ENCODE results near the gene CACNG4. TPM values are rescaled to one million over a fixed set of nuclear protein-coding genes. Genes with fewer than 3 reads are reported as not detected.

Gene CACNG4
- total and polyA plus RNA-seq, 2 experiments from 2014 or later, result 1.6 to 4.1 TPM

DNA sequence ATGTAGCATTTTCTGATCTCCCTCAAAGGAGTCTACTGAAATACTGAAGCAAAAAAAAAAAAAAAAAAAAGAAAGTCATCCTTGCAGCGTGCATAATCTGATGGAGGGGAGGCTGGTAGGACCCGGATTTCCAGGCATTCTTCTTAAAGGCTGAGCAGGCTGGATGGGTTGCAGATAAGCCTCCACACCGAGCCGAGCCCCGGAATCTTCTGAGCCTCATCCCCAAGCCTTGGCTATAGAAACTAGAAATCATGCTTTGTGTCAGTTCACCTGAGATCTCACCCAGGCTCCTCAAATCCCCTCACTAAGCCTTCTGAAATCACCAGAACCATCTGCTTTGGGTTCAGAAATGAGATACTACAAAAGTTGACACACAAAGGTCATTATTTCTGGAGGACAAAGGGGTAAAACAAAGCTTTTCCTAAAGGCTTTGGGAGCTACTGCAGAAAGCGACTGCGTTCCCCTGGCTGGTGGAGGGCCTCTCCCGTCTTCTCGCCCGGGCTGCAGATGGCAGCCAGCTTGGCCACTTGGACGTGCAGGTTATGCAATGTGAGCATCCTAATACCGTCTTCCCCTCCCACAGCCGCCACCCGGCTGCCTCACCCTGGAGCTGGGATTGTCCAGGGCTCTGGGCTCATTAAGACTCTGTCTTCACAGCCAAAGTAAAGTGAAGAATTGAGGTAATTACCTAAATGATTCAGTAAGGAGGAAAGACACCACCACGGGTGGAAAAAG is 4.7 kb upstream of the CACNG4 start:
- Mint-ChIP-seq H3K9me3 (no peaks in the 10 kb centered on the region), H3K4me3 (no peak overlapping the region), H3K36me3 (ENCODE audit: low read depth) (no peaks in the 10 kb centered on the region), H3K27me3 (ENCODE audit: insufficient read depth, low read depth, poor library complexity) (peaks cover 40% of the 10 kb centered on the region), H3K4me1 (peaks cover 29% of the 10 kb centered on the region), H3K27ac (no peak overlapping the region)
- Histone ChIP-seq H3K9me2 (ENCODE audit: insufficient read depth) (no peaks in the 10 kb centered on the region), H3K79me2 (replicated peaks; ENCODE audit: insufficient read depth) (no peaks in the 10 kb centered on the region), H3K27ac (ENCODE audit: low read depth) (no peak overlapping the region), H3K27me3 (ENCODE audit: insufficient read depth) (peaks cover 21% of the 10 kb centered on the region), H3K4me1 (ENCODE audit: insufficient read depth) (peaks cover 11% of the 10 kb centered on the region; the same call in 1 of the 2 replicates), H2AFZ (no peak overlapping the region), H4K20me1 (replicated peaks; ENCODE audit: insufficient read depth) (no peaks in the 10 kb centered on the region), H3K4me3 (no peak overlapping the region), H3K36me3 (ENCODE audit: insufficient read depth) (no peaks in the 10 kb centered on the region), H3K4me2 (no peak overlapping the region), H3F3A (replicated peaks; ENCODE audit: low read depth) (0 out of 2 replicates have a peak, but pooled peaks cover 4% of the 10 kb centered on the region)
- no peak for DNase-seq (ENCODE audit: low spot score)
- ATAC-seq, result no peak
- TF ChIP-seq ZNF331 (CRISPR knock-in tag; IDR thresholded peaks at IDR 0.05; ENCODE audit: low read depth) (no peak), JUNB (IDR thresholded peaks at IDR 0.05; ENCODE audit: unreplicated experiment) (no peak), NANOG (IDR thresholded peaks at IDR 0.05; ENCODE audit: borderline replicate concordance) (no peak), POLR2AphosphoS5 (IDR thresholded peaks at IDR 0.05; ENCODE audit: low read depth) (no peak), EZH2phosphoT487 (IDR thresholded peaks at IDR 0.05; ENCODE audit: unreplicated experiment) (no peak), STAT1 (IDR thresholded peaks at IDR 0.05; ENCODE audit: unreplicated experiment) (no peak), CREB1 (CRISPR knock-in tag; IDR thresholded peaks at IDR 0.05; ENCODE audit: low read depth) (no peak), EZH2 (IDR thresholded peaks at IDR 0.05; ENCODE audit: low read depth, unreplicated experiment) (no peak), ZNF114 (CRISPR knock-in tag; IDR thresholded peaks at IDR 0.05) (no peak)
- TF ChIP-seq, protein P1, sequence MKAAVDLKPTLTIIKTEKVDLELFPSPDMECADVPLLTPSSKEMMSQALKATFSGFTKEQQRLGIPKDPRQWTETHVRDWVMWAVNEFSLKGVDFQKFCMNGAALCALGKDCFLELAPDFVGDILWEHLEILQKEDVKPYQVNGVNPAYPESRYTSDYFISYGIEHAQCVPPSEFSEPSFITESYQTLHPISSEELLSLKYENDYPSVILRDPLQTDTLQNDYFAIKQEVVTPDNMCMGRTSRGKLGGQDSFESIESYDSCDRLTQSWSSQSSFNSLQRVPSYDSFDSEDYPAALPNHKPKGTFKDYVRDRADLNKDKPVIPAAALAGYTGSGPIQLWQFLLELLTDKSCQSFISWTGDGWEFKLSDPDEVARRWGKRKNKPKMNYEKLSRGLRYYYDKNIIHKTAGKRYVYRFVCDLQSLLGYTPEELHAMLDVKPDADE (IDR thresholded peaks at IDR 0.05), result no peak
- TF ChIP-seq, protein P2, sequence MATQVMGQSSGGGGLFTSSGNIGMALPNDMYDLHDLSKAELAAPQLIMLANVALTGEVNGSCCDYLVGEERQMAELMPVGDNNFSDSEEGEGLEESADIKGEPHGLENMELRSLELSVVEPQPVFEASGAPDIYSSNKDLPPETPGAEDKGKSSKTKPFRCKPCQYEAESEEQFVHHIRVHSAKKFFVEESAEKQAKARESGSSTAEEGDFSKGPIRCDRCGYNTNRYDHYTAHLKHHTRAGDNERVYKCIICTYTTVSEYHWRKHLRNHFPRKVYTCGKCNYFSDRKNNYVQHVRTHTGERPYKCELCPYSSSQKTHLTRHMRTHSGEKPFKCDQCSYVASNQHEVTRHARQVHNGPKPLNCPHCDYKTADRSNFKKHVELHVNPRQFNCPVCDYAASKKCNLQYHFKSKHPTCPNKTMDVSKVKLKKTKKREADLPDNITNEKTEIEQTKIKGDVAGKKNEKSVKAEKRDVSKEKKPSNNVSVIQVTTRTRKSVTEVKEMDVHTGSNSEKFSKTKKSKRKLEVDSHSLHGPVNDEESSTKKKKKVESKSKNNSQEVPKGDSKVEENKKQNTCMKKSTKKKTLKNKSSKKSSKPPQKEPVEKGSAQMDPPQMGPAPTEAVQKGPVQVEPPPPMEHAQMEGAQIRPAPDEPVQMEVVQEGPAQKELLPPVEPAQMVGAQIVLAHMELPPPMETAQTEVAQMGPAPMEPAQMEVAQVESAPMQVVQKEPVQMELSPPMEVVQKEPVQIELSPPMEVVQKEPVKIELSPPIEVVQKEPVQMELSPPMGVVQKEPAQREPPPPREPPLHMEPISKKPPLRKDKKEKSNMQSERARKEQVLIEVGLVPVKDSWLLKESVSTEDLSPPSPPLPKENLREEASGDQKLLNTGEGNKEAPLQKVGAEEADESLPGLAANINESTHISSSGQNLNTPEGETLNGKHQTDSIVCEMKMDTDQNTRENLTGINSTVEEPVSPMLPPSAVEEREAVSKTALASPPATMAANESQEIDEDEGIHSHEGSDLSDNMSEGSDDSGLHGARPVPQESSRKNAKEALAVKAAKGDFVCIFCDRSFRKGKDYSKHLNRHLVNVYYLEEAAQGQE (IDR thresholded peaks at IDR 0.05; ENCODE audit: unreplicated experiment), result no peak
- TF ChIP-seq, protein P3, sequence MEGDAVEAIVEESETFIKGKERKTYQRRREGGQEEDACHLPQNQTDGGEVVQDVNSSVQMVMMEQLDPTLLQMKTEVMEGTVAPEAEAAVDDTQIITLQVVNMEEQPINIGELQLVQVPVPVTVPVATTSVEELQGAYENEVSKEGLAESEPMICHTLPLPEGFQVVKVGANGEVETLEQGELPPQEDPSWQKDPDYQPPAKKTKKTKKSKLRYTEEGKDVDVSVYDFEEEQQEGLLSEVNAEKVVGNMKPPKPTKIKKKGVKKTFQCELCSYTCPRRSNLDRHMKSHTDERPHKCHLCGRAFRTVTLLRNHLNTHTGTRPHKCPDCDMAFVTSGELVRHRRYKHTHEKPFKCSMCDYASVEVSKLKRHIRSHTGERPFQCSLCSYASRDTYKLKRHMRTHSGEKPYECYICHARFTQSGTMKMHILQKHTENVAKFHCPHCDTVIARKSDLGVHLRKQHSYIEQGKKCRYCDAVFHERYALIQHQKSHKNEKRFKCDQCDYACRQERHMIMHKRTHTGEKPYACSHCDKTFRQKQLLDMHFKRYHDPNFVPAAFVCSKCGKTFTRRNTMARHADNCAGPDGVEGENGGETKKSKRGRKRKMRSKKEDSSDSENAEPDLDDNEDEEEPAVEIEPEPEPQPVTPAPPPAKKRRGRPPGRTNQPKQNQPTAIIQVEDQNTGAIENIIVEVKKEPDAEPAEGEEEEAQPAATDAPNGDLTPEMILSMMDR (conservative IDR thresholded peaks at IDR 0.05; ENCODE audit: low read depth in 2 of 2), result no peak
- TF ChIP-seq, protein P4, sequence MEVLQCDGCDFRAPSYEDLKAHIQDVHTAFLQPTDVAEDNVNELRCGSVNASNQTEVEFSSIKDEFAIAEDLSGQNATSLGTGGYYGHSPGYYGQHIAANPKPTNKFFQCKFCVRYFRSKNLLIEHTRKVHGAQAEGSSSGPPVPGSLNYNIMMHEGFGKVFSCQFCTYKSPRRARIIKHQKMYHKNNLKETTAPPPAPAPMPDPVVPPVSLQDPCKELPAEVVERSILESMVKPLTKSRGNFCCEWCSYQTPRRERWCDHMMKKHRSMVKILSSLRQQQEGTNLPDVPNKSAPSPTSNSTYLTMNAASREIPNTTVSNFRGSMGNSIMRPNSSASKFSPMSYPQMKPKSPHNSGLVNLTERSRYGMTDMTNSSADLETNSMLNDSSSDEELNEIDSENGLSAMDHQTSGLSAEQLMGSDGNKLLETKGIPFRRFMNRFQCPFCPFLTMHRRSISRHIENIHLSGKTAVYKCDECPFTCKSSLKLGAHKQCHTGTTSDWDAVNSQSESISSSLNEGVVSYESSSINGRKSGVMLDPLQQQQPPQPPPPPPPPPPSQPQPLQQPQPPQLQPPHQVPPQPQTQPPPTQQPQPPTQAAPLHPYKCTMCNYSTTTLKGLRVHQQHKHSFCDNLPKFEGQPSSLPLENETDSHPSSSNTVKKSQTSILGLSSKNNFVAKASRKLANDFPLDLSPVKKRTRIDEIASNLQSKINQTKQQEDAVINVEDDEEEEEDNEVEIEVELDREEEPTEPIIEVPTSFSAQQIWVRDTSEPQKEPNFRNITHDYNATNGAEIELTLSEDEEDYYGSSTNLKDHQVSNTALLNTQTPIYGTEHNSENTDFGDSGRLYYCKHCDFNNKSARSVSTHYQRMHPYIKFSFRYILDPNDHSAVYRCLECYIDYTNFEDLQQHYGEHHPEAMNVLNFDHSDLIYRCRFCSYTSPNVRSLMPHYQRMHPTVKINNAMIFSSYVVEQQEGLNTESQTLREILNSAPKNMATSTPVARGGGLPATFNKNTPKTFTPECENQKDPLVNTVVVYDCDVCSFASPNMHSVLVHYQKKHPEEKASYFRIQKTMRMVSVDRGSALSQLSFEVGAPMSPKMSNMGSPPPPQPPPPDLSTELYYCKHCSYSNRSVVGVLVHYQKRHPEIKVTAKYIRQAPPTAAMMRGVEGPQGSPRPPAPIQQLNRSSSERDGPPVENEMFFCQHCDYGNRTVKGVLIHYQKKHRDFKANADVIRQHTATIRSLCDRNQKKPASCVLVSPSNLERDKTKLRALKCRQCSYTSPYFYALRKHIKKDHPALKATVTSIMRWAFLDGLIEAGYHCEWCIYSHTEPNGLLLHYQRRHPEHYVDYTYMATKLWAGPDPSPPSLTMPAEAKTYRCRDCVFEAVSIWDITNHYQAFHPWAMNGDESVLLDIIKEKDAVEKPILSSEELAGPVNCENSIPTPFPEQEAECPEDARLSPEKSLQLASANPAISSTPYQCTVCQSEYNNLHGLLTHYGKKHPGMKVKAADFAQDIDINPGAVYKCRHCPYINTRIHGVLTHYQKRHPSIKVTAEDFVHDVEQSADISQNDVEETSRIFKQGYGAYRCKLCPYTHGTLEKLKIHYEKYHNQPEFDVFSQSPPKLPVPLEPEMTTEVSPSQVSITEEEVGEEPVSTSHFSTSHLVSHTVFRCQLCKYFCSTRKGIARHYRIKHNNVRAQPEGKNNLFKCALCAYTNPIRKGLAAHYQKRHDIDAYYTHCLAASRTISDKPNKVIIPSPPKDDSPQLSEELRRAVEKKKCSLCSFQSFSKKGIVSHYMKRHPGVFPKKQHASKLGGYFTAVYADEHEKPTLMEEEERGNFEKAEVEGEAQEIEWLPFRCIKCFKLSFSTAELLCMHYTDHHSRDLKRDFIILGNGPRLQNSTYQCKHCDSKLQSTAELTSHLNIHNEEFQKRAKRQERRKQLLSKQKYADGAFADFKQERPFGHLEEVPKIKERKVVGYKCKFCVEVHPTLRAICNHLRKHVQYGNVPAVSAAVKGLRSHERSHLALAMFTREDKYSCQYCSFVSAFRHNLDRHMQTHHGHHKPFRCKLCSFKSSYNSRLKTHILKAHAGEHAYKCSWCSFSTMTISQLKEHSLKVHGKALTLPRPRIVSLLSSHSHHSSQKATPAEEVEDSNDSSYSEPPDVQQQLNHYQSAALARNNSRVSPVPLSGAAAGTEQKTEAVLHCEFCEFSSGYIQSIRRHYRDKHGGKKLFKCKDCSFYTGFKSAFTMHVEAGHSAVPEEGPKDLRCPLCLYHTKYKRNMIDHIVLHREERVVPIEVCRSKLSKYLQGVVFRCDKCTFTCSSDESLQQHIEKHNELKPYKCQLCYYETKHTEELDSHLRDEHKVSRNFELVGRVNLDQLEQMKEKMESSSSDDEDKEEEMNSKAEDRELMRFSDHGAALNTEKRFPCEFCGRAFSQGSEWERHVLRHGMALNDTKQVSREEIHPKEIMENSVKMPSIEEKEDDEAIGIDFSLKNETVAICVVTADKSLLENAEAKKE (CRISPR knock-in tag; IDR thresholded peaks at IDR 0.05), result no peak

All from GM23338 (cell line).